GM21515 (cell line): Measurements from ENCODE around the gene UBAC2.

Source experiments
- ATAC-seq: cut with Tn5 transposase; IDR thresholded peaks from one replicate; pipeline ENCODE4 v1.9.1; 2021; ENCODE audit not compliant: unreplicated experiment

Gene UBAC2

DNA sequence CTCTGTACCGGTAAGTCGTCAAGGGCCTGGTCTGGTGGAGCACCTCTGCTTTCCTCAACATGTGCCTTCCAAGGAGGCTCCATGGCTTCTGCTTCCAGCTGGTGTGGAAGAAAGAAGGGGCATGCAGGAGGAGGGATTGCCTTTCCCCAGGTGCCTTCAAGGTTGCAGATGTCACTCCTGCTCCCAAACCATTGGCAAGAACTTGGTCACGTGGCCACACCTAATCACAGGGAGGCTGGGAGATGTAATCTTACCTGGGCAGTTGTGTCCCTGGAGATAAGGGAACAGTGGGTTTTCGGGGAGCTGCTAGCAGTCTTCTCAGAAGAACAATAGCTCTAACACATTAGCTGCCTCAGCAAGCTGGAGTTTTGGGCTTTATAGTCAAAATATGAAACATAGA is 67.3 kb downstream of the UBAC2 start:
- no peak for ATAC-seq

GRCh38 chr13:99268822-99269221 is 68.2 kb downstream of the UBAC2 start:
- no peak for ATAC-seq

DNA sequence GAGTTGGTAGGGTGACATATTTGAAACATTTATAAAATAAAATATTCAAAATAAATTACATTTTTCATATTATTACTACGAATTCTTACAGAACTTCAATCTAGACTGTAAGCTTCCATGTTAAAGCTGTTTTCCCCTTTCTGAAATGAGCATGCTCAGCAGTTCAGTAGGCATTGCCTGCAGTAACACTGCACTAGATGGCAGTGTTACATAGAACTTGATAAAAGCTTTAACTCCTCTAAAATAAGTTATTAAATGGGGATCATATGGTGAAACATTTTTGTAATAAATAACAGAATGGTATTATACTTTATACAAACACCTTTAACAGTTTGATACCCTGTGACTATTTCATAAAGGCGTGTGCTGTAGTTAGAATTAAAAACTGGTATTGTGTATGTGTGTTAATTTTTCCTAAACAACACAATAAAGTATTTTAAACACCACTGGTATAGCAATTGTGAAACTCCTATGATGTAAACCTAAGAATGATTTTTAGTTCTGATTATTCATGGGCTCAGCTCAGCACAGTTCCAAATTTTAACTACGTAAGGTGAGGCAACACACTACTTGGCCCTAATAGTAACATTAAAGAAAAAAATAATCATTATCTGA is 69.1 kb downstream of the UBAC2 start:
- ATAC-seq, result peak; percentile 60

DNA sequence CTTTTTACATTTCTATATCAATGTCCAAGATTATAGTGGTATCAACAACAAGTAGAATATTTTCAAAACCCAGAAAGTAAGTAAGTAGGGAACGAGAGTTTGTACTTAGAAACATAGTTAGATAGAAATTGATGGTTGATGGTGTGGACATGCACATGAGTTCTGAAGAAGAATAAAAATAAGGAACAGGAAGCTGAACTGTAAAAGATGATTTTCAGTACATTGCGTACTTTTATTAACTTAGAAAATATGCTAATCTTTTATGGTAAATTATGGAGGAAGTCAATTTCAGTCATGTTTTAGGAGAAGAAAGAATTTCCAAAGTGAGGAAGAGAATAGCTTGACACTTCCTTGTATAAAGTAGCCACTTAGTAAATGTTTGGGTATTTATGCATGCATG is 69.9 kb downstream of the UBAC2 start:
- no peak for ATAC-seq

DNA sequence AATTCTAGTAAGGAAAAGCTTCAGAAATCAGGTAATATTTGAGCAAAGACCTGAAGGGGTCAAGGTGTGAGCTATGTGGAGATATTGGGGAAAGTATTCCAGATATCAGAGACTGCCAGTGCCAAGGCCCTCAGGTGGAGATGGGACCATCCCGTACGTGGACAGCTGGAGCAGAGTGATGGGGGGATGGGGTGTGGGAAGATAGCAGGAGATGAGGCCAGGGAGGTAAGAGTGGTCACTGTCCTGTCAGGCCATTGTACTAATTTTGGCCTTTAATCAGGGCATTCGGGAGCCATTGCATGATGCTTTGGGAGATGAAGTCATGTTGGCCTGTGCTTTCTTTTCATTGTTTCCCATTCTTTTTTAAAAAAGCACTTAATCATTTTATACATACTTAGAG is 70.6 kb downstream of the UBAC2 start:
- no peak for ATAC-seq

GRCh38 chr13:99272481-99272880 is 71.8 kb downstream of the UBAC2 start:
- no peak for ATAC-seq

DNA sequence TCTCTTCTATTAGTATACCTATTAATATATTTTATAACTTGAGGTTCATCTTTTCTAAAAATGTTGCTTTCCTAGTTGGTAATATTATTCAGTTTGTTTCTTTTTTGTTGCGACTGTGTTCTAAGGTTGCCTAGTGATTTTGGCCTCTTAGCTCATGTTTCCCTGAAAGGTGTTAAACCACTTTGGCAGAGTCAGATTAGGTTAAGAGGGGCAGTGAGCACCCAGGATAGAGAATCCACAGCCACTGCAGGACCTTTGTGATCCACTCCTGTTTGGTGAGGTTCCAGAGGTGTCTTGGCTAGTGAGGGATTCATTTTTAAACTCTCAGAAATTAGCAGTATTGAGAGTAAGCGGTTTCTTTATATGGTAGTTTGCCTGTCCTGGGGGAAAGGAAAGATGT is 72.5 kb downstream of the UBAC2 start:
- no peak for ATAC-seq

GRCh38 chr13:99275093-99275469 is 74.4 kb downstream of the UBAC2 start:
- ATAC-seq, result no peak

GRCh38 chr13:99276706-99277105 is 76.1 kb downstream of the UBAC2 start:
- no peak for ATAC-seq

- ATAC-seq, result no peak
These were observed 77.0 kb downstream of the UBAC2 start for GRCh38 chr13:99277629-99278028.

- ATAC-seq, result no peak
These were observed 77.5 kb downstream of the UBAC2 start for GRCh38 chr13:99278200-99278599.

DNA sequence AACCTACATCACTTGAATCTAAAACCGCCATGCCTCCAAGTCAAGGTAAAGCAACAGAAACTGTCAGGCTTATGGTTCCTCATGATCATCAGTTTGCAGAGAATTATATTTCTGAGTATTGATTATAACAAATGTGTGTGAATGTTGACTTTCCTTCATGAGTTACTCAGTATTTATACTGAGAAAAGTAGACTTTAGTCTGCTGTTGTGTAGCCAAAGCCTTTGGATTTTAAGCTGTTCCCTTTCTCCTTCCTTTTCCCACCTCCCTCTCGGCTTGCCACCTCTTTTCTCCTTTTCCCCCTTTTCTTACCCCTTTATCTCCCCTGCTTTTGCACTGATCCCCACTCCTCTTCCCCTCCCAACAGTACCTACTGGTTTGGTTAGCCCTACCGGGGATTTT is 78.2 kb downstream of the UBAC2 start:
- ATAC-seq, result no peak

GRCh38 chr13:99279637-99280036 is 79.0 kb downstream of the UBAC2 start:
- ATAC-seq, result no peak

DNA sequence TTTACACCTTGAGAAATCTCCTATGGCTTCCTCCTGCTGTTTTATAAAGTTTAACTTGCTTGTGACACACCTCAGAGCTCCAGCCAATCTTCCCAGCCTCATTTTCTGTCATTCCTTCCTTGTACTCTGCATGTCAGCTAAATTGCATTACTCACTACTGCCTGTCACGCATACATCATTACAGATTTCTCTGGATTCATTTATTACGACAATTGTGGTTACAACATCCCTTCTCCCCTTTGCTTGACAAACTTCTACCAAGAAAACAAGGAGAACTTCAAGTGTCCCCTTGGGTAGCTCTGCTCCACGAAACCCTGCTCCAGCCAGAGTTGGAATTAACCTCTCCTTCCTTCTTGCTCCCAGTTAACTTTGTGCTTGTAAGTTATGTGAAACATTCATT is 79.5 kb downstream of the UBAC2 start:
- no peak for ATAC-seq

DNA sequence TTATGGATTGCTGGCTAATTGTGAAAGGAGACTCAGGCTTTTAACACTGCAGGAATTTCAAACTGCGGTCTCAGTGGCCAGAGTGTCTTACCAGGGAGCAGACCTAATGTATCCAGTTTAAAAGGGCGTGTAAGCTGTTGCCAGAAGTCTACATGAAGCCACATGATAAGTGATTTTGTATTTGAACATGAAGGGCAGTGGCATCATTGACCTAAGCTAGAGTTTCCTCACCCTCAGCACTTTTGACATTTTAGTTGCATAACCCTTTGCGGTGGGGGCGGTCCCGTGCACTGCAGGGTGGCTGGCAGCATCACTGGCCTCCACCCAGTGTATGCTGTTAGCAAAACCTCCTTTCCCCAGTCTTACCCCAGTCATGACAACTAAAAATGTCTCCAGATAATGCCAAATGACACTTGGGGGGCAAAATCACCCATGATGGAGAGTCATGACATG is 81.2 kb downstream of the UBAC2 start:
- peak; percentile 70 for ATAC-seq

GRCh38 chr13:99282264-99283231 is 81.9 kb downstream of the UBAC2 start:
- ATAC-seq, result peak; percentile 69

- no peak for ATAC-seq
These were observed 85.0 kb downstream of the UBAC2 start for GRCh38 chr13:99285432-99286182.

DNA sequence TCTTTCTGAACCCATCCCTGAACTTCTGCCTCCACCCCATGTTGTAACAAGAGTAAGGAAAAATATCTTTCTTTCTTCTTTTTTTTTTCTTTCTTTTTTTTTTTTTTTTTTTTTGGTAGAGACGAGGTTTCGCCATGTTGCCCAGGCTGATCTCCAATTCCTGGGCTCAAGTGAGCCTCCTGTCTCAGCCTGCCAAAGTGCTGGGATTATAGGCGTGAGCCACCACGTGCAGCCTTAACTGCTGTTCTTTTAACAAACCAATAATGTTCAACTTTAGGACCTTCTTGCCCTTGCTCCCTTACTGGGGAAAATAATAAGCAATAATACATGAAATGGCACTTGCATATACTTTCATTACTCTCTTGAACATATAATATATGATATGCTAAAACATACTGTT is 86.9 kb downstream of the UBAC2 start:
- no peak for ATAC-seq

DNA sequence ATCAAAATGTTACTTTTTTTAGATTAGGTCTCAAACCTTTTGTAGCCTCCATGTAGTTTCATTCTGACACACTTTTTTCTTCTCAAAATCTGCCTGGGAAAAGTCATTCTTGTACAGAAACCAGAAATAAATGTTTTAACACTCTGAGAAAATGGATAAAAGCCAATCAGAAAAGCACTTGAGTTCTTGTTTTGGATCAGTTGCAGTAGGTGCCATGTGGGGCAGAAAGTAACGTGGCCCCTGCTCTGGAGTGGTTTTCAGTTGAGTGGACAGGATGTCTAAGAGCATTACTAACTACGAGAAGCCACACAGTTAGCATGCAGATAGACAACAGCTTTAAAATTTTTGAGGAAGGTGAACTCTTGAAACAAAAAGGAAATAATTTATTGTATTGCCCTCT is 87.4 kb downstream of the UBAC2 start:
- peak; percentile 79 for ATAC-seq

DNA sequence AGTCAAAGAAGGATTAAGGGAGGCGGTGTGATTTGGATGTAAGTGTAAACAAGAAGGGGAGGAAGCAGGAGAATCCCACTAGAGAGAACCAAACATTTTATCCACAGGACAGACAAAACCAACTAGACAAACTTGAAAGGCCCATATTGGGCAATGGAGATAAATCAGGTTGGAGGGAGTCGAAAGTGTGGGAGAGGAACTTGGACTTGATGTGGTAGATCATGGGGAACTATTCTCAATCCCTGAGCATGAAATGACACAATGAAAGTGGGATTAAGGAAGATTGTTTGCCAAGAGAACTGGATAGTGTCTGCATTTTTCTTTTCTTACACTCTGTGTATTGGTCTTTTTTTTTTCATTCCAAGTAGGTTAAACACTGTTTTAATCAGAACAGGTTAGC is 88.6 kb downstream of the UBAC2 start:
- ATAC-seq, result no peak

DNA sequence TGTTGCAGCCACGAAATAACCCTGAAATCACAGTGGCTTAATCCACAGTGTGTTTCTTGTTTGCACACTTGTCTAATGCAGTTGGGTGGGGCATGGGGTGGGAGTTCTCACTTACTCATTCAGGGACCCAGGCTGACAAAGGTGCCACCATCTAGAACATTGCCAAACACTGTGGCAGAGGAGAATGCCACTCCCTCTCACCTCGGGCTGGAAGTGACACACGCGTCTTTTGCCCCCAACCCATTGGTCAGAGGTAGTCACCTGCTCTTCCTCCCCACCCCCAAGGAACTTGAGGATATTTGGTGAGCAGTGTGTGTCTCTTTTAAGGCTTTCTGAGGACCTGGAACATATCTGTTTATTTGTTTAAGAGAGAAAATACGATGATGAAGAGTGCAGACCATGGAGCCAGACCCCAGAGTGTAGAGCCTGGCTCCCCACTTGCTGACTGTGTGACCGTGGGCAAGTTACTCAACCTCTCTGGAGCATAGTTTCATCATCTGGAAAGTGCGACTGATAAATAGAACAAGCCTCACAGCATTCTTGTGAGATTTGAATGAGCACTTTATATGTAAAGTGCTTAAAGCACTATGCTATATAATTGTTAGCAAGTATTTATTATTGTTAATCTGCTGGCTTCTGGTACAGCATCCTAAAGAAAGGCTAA is 89.2 kb downstream of the UBAC2 start:
- no peak for ATAC-seq
